OCI-LY3 (cell line): Measurements from ENCODE around the gene GNAQ.

Experiments used
- H2AFZ ChIP-seq: fragments of 200-600, 300-600 bp; shearing (Covaris generic); 2 replicates; pipeline ENCODE4 v1.6.0; 2014; ENCODE audit warnings: antibody characterized with exemption, low read depth, low read length
- H3K27ac ChIP-seq: fragments of 200-600, 300-600 bp; sonication (generic); 2 replicates; pipeline ENCODE4 v1.5.1; 2014; ENCODE audit warnings: mild to moderate bottlenecking, low read length, moderate library complexity, mixed read lengths
- H3K27me3 ChIP-seq: fragments of 200-600, 300-600 bp; sonication (generic); 2 replicates; pipeline ENCODE4 v1.6.1; 2014; ENCODE audit warnings: low read depth, low read length, mixed read lengths
- H3K36me3 ChIP-seq: fragments of 200-600, 300-600 bp; sonication (generic); replicated peaks from 2 replicates; pipeline ENCODE3; 2014; ENCODE audit warnings: low read depth, low read length, mixed read lengths
- H3K4me1 ChIP-seq: fragments of 300-600, 200-600 bp; sonication (generic); 2 replicates; pipeline ENCODE4 v1.6.1; 2014; ENCODE audit warnings: low read length, mixed read lengths
- H3K4me2 ChIP-seq: fragments of 200-600, 300-600 bp; sonication (generic); 2 replicates; pipeline ENCODE4 v1.6.1; 2014; ENCODE audit warnings: low read length, mixed read lengths
- H3K4me3 ChIP-seq: fragments of 300-600, 200-600 bp; sonication (generic); 2 replicates; pipeline ENCODE4 v1.5.1; 2014; ENCODE audit warnings: antibody characterized with exemption, mild to moderate bottlenecking, low read length, moderate library complexity
- H3K79me2 ChIP-seq: fragments of 300-600, 200-600 bp; shearing (Covaris generic); 2 replicates; pipeline ENCODE4 v1.6.1; 2014; ENCODE audit warnings: mild to moderate bottlenecking, low read length, mixed read lengths
- H3K9ac ChIP-seq: fragments of 300-600, 200-600 bp; shearing (Covaris generic); 2 replicates; pipeline ENCODE4 v1.6.0; 2014; ENCODE audit warnings: mild to moderate bottlenecking, low read length, moderate library complexity
- H3K9me3 ChIP-seq: fragments of 200-600, 300-600 bp; shearing (Covaris generic); 2 replicates; pipeline ENCODE4 v1.6.1; 2014; ENCODE audit warnings: low read length, mixed read lengths; ENCODE audit not compliant: insufficient read depth
- H4K20me1 ChIP-seq: fragments of 200-600, 300-600 bp; sonication (generic); 2 replicates; pipeline ENCODE4 v1.6.1; 2016; ENCODE audit warnings: low read length, mixed read lengths; ENCODE audit not compliant: insufficient read depth
- CTCF ChIP-seq: fragments of 200-600, 300-600 bp; sonication (generic); IDR thresholded peaks from 2 replicates; pipeline ENCODE4 v1.5.1; 2014; ENCODE audit warnings: antibody characterized with exemption, low read length, low read depth
- EZH2phosphoT487 ChIP-seq: fragments of 200-600 bp; shearing (Covaris generic); IDR thresholded peaks from 2 replicates; pipeline ENCODE4 v1.6.1; 2018; ENCODE audit warnings: antibody characterized with exemption, mixed run types, low read depth

The GNAQ gene

GRCh38 chr9:77916410-77916819 lies 115.2 kb downstream of the GNAQ start:
- Histone ChIP-seq H3K4me3 (no peak overlapping the region), H3K9me3 (no peaks in the 10 kb centered on the region), H4K20me1 (no peaks in the 10 kb centered on the region), H3K9ac (no peak overlapping the region), H3K27ac (no peak overlapping the region), H3K79me2 (no peaks in the 10 kb centered on the region), H3K4me2 (no peak overlapping the region), H3K36me3 (no peaks in the 10 kb centered on the region), H3K27me3 (no peaks in the 10 kb centered on the region), H2AFZ (no peak overlapping the region), H3K4me1 (peaks cover 5% of the 10 kb centered on the region; the same call in 1 of the 2 replicates)
- TF ChIP-seq CTCF = no peak
- no peak for TF ChIP-seq EZH2phosphoT487

DNA sequence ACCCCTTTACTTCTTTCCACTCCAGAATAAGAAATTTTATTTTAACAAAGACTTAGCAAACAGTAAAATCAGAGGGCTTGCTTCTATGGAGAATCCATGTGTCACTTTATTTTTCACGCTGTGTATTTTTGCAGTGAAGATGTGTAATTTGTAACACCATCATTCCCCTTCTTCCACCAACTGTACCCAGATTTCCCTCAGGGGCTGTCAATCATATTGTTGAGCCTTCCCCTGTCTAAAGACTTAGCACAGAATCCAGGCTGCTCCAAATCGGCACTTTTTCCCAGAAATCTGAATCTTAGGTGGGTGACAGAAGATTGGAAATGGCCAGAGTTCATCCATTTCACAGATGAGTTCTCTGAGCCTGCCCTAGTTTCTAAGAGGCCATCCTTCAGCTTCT lies 115.9 kb downstream of the GNAQ start:
- H3K36me3 ChIP-seq = no peaks in the 10 kb centered on the region
- H3K4me2 ChIP-seq = no peak overlapping the region
- H3K79me2 ChIP-seq = no peaks in the 10 kb centered on the region
- H4K20me1 ChIP-seq = no peaks in the 10 kb centered on the region
- H3K9ac ChIP-seq = no peak overlapping the region
- H3K27ac ChIP-seq = no peak overlapping the region
- no peaks in the 10 kb centered on the region for H3K27me3 ChIP-seq
- no peak overlapping the region for H3K4me3 ChIP-seq
- TF ChIP-seq CTCF (no peak), EZH2phosphoT487 (no peak)
- H3K4me1 ChIP-seq = peaks cover 5% of the 10 kb centered on the region; the same call in 1 of the 2 replicates
- H3K9me3 ChIP-seq = no peaks in the 10 kb centered on the region
- H2AFZ ChIP-seq = no peak overlapping the region

DNA sequence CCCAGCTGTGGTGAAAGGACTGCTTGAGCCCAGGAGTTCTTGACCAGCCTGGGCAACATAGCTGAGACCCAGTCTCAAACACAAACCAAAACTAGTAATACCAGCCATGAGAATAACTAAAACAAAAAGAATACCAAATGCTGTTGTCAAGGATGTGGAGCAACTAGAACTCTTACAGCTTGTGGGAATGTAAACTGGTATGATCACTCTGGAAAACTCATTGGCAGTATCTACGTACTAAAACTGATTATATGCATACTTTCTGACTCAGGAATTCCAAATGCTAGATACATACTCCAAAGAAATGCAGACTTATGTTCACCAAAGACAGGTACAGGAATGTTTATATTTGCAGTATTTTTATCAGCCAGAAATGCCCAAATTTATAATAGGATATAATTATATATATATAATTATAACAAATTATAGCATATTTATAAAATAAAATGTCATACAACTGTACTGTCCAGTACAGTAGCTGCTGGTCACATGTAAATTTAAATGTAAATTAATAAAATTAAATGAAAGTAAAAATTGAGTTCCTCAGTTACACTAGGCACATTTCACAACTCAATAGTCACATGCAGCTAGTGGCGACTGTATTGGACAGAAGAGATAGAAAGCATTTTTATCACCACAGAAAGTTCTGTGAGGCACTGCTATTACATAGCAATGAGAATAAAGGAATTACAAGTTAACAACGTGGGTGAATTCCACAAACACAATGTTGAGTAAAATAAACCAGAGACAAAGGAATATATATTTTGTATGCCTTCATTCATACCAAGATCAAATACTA lies 118.5 kb downstream of the GNAQ start:
- H3K4me1 ChIP-seq = peaks cover 5% of the 10 kb centered on the region; the same call in 1 of the 2 replicates

DNA sequence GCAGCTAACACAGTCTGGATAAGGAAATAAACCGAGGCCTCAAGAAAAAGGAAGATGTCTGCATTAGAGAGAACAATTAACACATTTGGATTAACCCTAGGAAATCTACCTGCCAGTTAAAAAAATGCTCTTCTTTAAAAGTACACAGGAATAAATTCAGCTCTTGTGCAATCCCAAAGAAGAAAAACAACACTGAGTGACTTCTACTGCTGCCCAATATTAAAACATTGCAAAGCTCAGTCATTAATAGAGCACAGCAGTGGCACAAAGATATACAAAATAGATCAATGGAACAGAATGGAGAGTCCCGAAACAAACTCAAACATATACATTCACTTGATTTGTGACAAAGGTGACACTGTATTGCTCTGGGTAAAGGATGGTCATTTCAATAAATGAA lies 119.7 kb downstream of the GNAQ start:
- Histone ChIP-seq H3K27ac (no peak overlapping the region), H2AFZ (no peak overlapping the region), H4K20me1 (no peaks in the 10 kb centered on the region), H3K9me3 (no peaks in the 10 kb centered on the region), H3K4me2 (no peak overlapping the region), H3K79me2 (no peaks in the 10 kb centered on the region), H3K4me3 (no peak overlapping the region), H3K4me1 (peaks cover 5% of the 10 kb centered on the region; the same call in 1 of the 2 replicates), H3K9ac (no peak overlapping the region), H3K27me3 (no peaks in the 10 kb centered on the region), H3K36me3 (no peaks in the 10 kb centered on the region)
- TF ChIP-seq EZH2phosphoT487 (no peak), CTCF (no peak)

More for the DNA sequence above, 118.5 kb downstream of the GNAQ start:
- Histone ChIP-seq H4K20me1 (no peaks in the 10 kb centered on the region), H3K9me3 (no peaks in the 10 kb centered on the region), H3K27me3 (no peaks in the 10 kb centered on the region), H2AFZ (no peak overlapping the region), H3K27ac (no peak overlapping the region), H3K79me2 (no peaks in the 10 kb centered on the region), H3K9ac (no peak overlapping the region), H3K4me3 (no peak overlapping the region), H3K4me2 (no peak overlapping the region), H3K36me3 (no peaks in the 10 kb centered on the region)
- TF ChIP-seq CTCF = no peak
